ENCODE measurements around the gene KCTD17. TPM values are rescaled to one million over a fixed set of nuclear protein-coding genes. Genes with fewer than 3 reads are reported as not detected.

Gene KCTD17
- total RNA-seq, 2 donors from 2014 or later, result 27.7 to 50.6 TPM

DNA sequence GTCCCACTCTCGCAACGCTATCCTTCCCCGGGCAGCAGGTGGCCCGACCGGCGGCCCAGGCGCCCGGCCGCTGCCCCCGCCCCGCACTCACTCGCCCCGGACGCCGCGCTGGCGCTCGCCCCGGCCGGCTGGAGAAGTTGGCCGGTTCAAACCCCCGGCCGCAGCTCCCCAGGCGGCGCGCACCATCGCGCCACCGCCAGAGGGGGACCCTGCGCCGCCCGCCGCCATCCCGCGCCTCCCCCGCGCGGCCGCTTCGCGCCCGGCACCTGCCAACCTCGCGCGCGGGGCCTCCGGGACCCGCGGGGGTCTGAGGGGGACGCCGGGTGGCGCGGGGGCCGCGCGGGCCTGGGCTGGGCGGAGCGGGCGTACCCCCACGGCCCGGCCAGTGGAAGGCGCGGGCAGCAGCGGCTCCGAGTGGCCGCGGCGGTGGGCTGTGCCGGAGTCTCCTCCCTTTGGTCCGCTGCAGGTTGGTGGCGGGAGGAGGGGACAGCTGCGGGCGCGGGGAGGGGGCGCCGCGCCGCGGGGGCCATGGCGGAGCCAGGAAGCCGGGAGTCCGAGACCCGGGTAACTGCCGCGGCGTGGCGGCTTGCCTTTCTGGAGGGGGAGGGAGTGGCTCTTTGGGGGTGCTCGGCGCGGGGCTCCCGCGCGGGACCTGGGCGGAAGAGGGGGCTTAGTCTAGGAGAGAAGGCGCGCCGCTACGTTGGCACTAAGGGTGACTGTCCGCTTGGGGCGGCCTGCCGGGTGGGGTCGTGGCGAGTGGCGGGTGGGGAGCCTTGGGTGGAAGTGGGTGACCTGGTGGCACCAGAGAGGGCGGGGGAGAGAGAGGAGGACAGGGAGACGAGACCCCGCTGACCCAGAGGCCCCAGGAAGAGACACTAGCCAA lies 32.0 kb upstream of the KCTD17 start, which contains the start of the genes MPST and TST:
Gene MPST (plus strand): TSS at position 434 of the 883 bp plus-strand sequence. CDS start 95 bp downstream, at position 529.
Gene TST (minus strand): TSS at position 139 of the 883 bp plus-strand sequence. CDS start 715 bp downstream, outside the sequence.
- DNase-seq (peak; percentile 82), ATAC-seq (peak; percentile 84 to 90)
- intact Hi-C loops (cut with DNase I), result no loop called here

- intact Hi-C loops (cut with DNase I), result no loop called here
- ATAC-seq (peak; percentile 14 to 43), DNase-seq (no peak)
Observed at GRCh38 chr22:37020192-37020479, 31.4 kb upstream of the KCTD17 start.

DNA sequence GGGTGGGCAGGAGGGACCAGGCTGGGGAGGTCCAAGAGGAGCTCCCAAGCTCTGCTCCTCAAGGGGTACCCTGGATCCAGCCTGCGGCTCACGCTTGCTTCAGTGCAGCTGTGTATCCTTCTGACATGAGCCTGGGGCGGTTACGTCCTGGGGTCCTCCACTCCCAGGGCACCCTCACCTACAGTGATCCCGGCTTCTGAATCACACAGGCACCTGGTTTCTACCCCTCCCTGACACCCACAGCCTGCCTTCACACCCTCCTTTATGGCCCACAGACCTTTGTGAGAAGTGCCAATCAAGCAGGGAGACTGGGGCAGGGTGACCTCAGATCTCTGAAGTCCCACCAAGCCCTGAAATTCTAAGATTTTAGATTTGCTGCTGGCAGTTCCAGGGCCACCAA lies 30.5 kb upstream of the KCTD17 start:
- ATAC-seq, result no peak
- DNase-seq, result no peak
- intact Hi-C loops (cut with DNase I), result no loop called here

GRCh38 chr22:37021710-37022482 lies 29.6 kb upstream of the KCTD17 start:
- intact Hi-C loops (cut with DNase I), result no loop called here

GRCh38 chr22:37022483-37023337 lies 28.8 kb upstream of the KCTD17 start:
- ATAC-seq (peak; percentile 3 to 9), DNase-seq (no peak)
- intact Hi-C loops (cut with DNase I), result no loop called here

More at GRCh38 chr22:37021710-37022482, 29.6 kb upstream of the KCTD17 start:
- ATAC-seq (no peak), DNase-seq (peak; percentile 58)

- ATAC-seq, result no peak
- no peak for DNase-seq
- intact Hi-C loops (cut with DNase I), result no loop called here
Observed at GRCh38 chr22:37023743-37024338, 27.7 kb upstream of the KCTD17 start.

DNA sequence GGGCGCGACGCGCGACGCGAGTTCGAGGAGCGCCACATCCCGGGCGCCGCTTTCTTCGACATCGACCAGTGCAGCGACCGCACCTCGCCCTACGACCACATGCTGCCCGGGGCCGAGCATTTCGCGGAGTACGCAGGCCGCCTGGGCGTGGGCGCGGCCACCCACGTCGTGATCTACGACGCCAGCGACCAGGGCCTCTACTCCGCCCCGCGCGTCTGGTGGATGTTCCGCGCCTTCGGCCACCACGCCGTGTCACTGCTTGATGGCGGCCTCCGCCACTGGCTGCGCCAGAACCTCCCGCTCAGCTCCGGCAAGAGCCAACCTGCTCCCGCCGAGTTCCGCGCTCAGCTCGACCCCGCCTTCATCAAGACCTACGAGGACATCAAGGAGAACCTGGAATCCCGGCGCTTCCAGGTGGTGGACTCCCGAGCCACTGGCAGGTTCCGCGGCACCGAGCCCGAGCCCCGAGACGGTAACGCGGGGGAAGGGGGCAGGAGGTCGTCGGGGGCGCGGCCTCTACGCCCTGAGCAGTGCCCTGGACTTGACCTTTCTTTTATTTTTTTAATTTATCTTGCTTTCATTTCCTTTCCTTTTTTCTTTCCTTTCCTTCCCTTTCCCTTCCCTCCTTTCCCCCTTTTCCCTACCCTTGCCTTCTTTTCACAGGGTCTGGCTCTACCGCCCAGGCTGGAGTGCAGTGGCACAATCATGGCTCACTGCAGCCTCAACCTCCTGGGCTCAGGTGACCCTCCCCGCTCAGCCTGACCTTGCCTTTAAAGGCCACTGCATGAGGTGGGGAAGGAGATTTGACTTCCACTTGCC lies 27.0 kb upstream of the KCTD17 start:
- no peak for ATAC-seq
- DNase-seq, result no peak
- intact Hi-C loops (cut with DNase I), result no loop called here

DNA sequence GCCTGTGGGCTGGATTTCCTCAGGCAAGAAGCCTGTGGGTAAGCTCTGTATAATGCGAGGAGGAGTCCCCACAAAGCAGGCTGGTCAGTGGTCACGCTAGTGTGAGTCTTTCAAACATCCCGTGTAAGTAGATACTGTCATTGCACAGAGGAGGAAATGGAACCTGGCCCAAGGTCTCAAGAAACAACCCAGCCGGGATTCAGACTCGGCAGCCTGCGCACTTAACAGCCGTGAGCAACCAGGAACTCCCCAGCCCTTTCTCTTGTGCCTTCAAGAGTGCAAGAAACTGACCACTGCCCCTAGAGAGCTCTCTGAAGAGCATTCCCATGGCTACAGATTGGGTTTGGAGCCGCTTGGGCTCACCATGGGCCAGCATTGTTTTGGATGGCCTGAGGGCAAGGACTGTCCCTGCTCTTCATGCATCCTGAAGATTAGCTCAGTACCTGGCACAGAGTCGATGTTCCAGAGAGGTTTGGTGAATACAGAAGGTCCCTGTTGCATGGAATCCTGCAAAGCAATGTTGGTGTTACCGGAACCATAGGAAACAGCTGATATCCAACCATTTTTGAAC lies 26.0 kb upstream of the KCTD17 start:
- ATAC-seq (no peak), DNase-seq (no peak)
- intact Hi-C loops (cut with DNase I), result no loop called here

DNA sequence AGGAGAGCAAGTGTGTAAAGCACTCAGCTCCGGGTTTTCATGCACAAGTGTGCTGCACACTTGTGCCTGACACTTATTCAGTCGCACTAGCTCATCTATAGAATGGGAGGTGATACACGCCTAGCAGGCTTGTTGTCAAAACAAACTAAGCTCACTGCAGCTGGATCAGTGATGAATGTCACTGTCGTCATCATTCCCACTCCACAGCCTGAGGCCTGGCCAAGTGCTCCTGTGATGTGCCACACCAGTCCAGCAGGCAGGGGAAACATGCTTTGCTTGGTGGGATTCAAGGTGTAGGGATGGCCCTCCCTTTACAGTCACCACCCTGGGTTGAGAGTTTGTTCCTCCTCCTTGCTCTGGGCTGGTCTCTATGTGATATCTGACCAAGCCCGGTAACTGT lies 25.2 kb upstream of the KCTD17 start:
- intact Hi-C loops (cut with DNase I), result no loop called here
- ATAC-seq (peak in 1 of 2 donors; percentile 19), DNase-seq (no peak)

GRCh38 chr22:37027556-37027955 lies 24.0 kb upstream of the KCTD17 start:
- ATAC-seq (no peak), DNase-seq (no peak)
- intact Hi-C loops (cut with DNase I), result no loop called here

DNA sequence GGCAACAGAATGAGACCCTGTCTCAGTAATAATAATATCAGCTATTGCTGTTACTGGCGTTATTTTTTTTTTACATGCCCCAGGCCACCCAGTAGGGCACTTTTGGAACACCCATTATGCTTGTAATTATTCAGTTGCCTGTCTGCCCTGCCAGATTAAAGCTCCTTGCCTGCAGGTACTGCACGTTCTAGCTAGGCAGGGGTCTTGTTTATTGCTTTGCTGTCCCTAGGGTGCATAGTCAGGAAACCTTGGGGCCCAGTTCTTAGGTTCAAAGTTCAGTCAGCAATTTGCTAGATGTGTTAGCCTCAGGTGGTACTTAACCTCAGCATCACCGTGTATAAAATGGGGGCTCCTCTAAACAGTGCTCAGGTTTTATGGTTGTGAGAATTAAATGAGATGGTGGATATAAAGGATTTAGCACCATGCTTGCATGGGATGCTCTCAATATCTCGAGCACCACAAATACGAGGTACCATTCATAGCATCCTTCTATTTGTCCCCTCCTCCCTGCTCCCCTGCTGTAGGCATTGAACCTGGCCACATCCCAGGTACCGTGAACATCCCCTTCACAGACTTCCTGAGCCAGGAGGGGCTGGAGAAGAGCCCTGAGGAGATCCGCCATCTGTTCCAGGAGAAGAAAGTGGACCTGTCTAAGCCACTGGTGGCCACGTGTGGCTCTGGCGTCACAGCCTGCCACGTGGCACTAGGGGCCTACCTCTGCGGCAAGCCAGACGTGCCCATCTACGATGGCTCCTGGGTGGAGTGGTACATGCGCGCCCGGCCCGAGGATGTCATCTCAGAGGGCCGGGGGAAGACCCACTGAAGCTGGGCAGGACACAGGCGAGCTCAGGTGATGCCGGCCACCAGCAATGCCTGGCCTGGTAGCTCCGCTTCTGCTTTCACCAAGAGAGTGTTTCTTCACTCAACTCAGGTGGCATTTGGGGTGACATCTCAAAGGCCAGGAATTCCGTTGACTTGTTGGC lies 22.6 kb upstream of the KCTD17 start:
- intact Hi-C loops (cut with DNase I), result no loop called here
- ATAC-seq (no peak), DNase-seq (no peak)

DNA sequence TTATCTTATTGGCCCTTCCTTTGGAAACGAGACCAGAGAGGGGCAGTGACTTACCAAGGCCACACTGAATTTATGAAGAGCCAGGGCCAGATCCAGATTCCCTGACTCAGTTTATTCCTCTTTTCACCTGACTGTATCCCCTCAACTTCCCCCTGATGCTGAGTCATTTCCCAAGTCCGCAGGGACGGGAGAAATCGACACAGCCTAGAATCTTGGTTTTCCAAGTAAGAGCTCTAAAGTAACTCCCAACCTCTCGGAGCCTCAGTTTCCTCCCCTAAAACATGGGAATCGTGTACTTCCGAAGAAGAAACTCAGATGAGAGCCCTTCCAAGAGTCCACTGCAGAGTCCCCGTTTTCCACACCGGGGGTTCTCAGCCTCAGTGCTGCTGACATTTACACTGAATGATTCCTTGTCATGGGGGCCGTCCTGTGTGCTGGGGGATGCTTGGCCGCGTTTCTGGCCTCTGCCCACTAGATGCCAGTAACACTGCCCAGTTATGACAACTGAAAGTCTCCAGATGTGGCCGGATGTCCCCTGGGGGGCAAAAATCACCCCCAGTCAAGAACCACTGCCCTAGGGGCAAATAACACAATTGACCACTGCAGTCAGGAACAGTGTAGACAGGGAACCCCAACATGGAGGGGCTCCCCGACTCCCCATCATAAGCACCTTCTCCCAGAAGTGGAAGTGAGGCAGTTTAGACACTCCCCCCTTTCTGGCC lies 20.8 kb upstream of the KCTD17 start:
- no peak for DNase-seq
- intact Hi-C loops (cut with DNase I), result no loop called here
- ATAC-seq, result no peak

- no peak for ATAC-seq
- intact Hi-C loops (cut with DNase I), result no loop called here
- DNase-seq, result no peak
Observed at GRCh38 chr22:37032134-37032534, 19.4 kb upstream of the KCTD17 start.

DNA sequence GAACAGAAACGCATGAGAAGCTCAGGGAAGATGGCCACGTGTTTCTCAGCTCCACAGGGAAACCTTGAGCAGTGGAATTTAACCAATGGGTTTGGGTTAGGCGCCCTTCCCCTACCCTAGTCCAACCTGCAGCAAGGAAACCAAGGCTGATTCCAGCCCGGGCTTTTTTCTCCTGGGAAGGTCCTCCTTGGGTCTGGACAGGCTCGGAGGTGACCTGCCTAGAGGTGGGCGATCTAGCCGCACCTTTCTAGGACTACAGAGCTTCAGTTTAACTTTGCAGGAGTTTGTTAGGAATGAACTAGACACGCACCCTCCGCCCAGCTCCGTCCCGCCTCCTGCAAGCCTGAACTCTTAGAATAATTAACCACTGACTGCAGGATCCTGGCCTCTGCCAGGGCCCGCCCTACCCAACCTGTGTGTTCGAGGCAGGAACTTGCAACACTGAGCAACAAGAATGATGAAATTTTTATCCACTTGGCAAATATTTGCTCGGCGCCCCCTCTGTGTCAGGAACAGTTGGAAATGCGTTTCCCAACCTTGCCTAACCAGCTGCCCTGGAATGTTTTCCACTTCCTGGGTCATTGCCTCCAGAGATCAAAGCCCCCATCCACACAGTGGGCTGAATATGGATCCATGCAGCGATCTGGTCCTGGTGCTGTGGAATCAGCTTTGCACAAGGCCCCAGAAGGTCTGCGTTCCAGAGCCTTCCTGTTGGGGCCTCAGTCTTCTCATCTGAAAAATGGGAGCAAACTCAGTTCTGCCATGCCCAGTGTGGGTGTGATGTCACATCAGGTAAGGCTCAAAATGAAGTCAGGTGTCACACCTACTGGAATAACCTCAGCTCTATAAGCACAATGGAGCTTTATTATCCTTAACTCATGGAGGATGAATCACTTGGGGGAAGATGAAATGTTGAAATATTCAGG lies 18.7 kb upstream of the KCTD17 start:
- DNase-seq (peak; percentile 59), ATAC-seq (peak; percentile 71 to 91)
- intact Hi-C loops (cut with DNase I), result no loop called here
